ENCODE data around the gene MBIP. TPM values are rescaled to one million over a fixed set of nuclear protein-coding genes. Genes with fewer than 3 reads are reported as not detected.

Gene MBIP
- total and polyA plus RNA-seq, 7 donors: 3.7 to 6.5 (median 6.2) TPM

DNA sequence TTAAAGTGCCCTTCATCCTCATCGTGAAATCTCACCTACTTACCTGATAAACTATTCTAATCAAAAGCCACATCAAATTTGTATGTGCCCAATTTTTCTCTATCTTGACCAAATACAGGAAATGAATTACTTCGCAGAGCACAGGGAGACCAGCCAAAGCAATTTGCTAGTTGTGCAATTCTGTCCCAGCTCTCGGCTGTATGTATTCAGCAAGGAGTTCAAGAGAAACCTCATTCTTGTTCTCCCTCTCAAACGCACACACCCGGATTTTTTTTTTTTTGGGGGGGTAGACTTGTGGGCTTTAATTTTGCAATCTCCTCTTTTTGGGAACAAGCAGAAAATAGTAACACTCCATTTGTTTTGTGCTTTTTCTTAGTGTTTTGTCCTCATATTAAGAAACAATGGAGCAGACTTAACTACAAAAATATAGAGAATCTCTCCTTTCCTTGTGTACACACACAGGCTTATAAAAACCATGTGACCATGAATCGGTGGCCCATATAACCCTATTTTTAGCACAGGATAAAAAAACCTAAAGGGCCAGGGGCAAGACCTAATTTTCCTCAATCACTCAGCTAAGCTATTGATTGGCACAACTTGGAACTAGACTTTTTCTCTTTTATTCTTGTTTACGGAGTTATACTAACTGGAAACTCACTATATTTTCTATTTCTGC is 64.2 kb downstream of the MBIP start:
- TF ChIP-seq, protein P1, sequence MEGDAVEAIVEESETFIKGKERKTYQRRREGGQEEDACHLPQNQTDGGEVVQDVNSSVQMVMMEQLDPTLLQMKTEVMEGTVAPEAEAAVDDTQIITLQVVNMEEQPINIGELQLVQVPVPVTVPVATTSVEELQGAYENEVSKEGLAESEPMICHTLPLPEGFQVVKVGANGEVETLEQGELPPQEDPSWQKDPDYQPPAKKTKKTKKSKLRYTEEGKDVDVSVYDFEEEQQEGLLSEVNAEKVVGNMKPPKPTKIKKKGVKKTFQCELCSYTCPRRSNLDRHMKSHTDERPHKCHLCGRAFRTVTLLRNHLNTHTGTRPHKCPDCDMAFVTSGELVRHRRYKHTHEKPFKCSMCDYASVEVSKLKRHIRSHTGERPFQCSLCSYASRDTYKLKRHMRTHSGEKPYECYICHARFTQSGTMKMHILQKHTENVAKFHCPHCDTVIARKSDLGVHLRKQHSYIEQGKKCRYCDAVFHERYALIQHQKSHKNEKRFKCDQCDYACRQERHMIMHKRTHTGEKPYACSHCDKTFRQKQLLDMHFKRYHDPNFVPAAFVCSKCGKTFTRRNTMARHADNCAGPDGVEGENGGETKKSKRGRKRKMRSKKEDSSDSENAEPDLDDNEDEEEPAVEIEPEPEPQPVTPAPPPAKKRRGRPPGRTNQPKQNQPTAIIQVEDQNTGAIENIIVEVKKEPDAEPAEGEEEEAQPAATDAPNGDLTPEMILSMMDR (IDR thresholded peaks at IDR 0.05): no peak
- Histone ChIP-seq H3K9me3 (no peaks in the 10 kb centered on the region), H3K27me3 (ENCODE audit: insufficient read depth in 3 of 3, low read length in 2 of 3) (no peaks in the 10 kb centered on the region), H3K36me3 (ENCODE audit: insufficient read depth in 1 of 2, low read depth in 1 of 2) (no peaks in the 10 kb centered on the region), H3K27ac (no peak overlapping the region), H3K4me1 (no peaks in the 10 kb centered on the region), H3K4me3 (no peak overlapping the region)
- intact Hi-C loops (cut with DNase I): no loop called here
- DNase-seq (no peak), ATAC-seq (peak in 2 of 4 donors; percentile 45 to 68)
- 52 to 61% (median 57%) methylated on average over 7 of the region's 7 CpGs for WGBS, 3 donors

DNA sequence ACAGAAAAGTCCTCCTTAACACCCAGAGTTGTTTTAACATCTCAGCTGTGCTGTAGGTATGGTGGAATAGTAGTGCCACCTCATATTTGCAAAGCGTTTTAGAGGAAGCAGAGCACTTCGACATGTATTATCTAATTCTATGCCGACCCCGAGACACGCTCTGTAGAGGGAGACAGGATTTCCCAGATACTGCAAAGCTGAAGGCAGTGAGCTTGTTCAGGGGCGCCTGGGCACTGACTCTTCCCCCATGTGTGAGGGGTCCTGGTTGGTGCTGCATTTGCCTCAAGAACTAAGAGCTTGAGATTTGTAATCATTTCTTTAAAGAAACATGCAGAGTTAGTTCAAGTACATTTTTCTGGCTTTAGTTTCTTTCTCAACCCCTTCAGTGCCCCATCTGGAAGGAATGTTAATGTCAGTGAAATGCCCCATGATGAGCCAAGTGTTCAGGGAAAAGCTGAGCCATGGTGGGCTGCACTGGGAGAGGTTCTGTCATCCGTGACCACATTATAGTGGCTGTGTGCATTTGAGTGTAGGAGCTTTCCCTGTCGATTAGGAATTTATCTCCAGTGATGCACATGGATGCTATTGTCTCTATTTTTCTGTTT is 66.3 kb downstream of the MBIP start:
- intact Hi-C loops (cut with DNase I): no loop called here
- H3K27ac ChIP-seq: no peak overlapping the region
- DNase-seq (no peak), ATAC-seq (no peak)
- TF ChIP-seq, protein P1 (IDR thresholded peaks at IDR 0.05): no peak
- 69 to 74% (median 71%) methylated on average over 8 of the region's 8 CpGs for WGBS, 3 donors
- H3K4me3 ChIP-seq: no peak overlapping the region
- H3K9me3 ChIP-seq: no peaks in the 10 kb centered on the region
- no peaks in the 10 kb centered on the region for H3K36me3 ChIP-seq (ENCODE audit: insufficient read depth in 1 of 2, low read depth in 1 of 2)
- H3K4me1 ChIP-seq: no peaks in the 10 kb centered on the region
- H3K27me3 ChIP-seq (ENCODE audit: insufficient read depth in 3 of 3, low read length in 2 of 3): no peaks in the 10 kb centered on the region

Other genes with a start within 250 kb of the MBIP start
- not detected for gene PTCSC3, start 143.9 kb downstream of the MBIP start, total RNA-seq
- gene PTCSC3, start 143.9 kb downstream of the MBIP start, polyA plus RNA-seq: not detected
- not detected for gene NKX2-1, start 199.6 kb upstream of the MBIP start, total RNA-seq
- not detected for gene NKX2-1, start 199.6 kb upstream of the MBIP start, polyA plus RNA-seq

All from psoas muscle (tissue), 8 donors.